GM12873 (cell line): ENCODE measurements around the gene TMEM108.
A peak's percentile ranks its signal among the peaks of the same experiment; 100 is the strongest.

Experiments used
- CTCF ChIP-seq: IDR thresholded peaks from 2 replicates; pipeline ENCODE4 v1.5.1; 2012; ENCODE audit warnings: low read depth, mild to moderate bottlenecking, moderate library complexity, low read length, control low read depth; ENCODE audit not compliant: insufficient read depth; ENCODE audit errors: missing control alignments

The TMEM108 gene

GRCh38 chr3:133283958-133284807 is 246.0 kb downstream of the TMEM108 start:
- TF ChIP-seq CTCF, result peak; percentile 19

GRCh38 chr3:133289322-133289721 is 251.1 kb downstream of the TMEM108 start:
- no peak for TF ChIP-seq CTCF

GRCh38 chr3:133292296-133292695 is 254.1 kb downstream of the TMEM108 start:
- TF ChIP-seq CTCF, result no peak

- no peak for TF ChIP-seq CTCF
Observed at GRCh38 chr3:133293397-133294110, 255.4 kb downstream of the TMEM108 start.

- no peak for TF ChIP-seq CTCF
Observed at GRCh38 chr3:133294253-133294652, 256.1 kb downstream of the TMEM108 start.

- TF ChIP-seq CTCF, result no peak
Observed at GRCh38 chr3:133295199-133295901, 257.2 kb downstream of the TMEM108 start.
